HCT116 (cell line): ENCODE results near the gene PON3. TPM values are rescaled to one million over a fixed set of nuclear protein-coding genes. Genes with fewer than 3 reads are reported as not detected.
"Not testable (repeated sequence)": the region's sequence is repeated elsewhere in the genome, so short reads cannot be mapped to it uniquely, and the experiment has no call there.

ENCODE experiments used
- ATAC-seq: fragments of 200-7000 bp; cut with Tn5 transposase; 2 replicates; pipeline ENCODE4 v1.9.1; 2020; ENCODE audit warnings: mild to moderate bottlenecking, moderate library complexity
- BruUV-seq: library from RNA; stranded (reverse); fragments of 400-500 nt; replicated peaks from 2 replicates; lab custom pipeline; 2021; lab: Mats Ljungman, UMichigan
- CTCF ChIA-PET: fragments of 300-600 bp; sonication (Branson Sonifier 250); formaldehyde crosslinking; loops from one replicate; lab custom pipeline; 2021; ENCODE audit warnings: antibody characterized with exemption; lab: Charles Lee
- POLR2A ChIA-PET: fragments of 300-600, 350-600 bp; sonication (Branson Sonifier 250); formaldehyde crosslinking; loops from one replicate; lab custom pipeline; 2021; ENCODE audit warnings: antibody characterized with exemption; lab: Charles Lee
- RAD21 ChIA-PET, 2 experiments: fragments of 300-600 bp; sonication (Branson Sonifier 250); formaldehyde crosslinking; loops; one replicate each; lab custom pipeline; 2023; ENCODE audit warnings: low total read pairs in 2 of 2; ENCODE audit not compliant: uncharacterized antibody in 2 of 2, unreplicated experiment in 2 of 2, low non-redundant PET in 1 of 2; lab: Charles Lee
- DNase-seq: peaks from one replicate; pipeline ENCODE4 v3.0.0-alpha.2; 2010; ENCODE audit warnings: low read depth, low spot score
- H2AFZ ChIP-seq: fragments of 200-600 bp; shearing (Covaris generic), sonication (generic); 2 replicates; pipeline ENCODE4 v1.6.1; 2017; ENCODE audit warnings: low read depth, mixed run types, mixed read lengths, antibody characterized with exemption, low read length; ENCODE audit not compliant: poor library complexity, severe bottlenecking
- H3K27ac ChIP-seq: 2 replicates; pipeline ENCODE4 v1.5.1; 2012; ENCODE audit warnings: low read depth, low read length
- H3K27me3 ChIP-seq: fragments of 200-600 bp; sonication (generic); 2 replicates; pipeline ENCODE4 v1.6.1; 2016; ENCODE audit warnings: mixed run types, low read length, mixed read lengths; ENCODE audit not compliant: insufficient read depth
- H3K36me3 ChIP-seq, 2 experiments: fragments of 200-500 bp in 1 of 2; fragments of 200-600 bp in 1 of 2; sonication (Bioruptor generic) in 1 of 2; sonication (generic) in 1 of 2; 2 replicates each; pipeline versions ENCODE4 v1.5.1 to v1.6.1; 2014 to 2016; ENCODE audit warnings: low read length in 2 of 2, inconsistent platforms in 1 of 2, mixed read lengths in 1 of 2, mixed run types in 1 of 2; ENCODE audit not compliant: insufficient read depth in 2 of 2, control insufficient read depth in 1 of 2
- H3K4me1 ChIP-seq, 2 experiments: fragments of 200-600 bp in 1 of 2; sonication (generic) in 1 of 2; 2 replicates each; pipeline versions ENCODE4 v1.5.1 to v1.6.1; 2012 to 2017; ENCODE audit warnings: low read length in 2 of 2, inconsistent platforms in 1 of 2, mild to moderate bottlenecking in 1 of 2, mixed read lengths in 1 of 2, mixed run types in 1 of 2, moderate library complexity in 1 of 2; ENCODE audit not compliant: insufficient read depth in 2 of 2, control insufficient read depth in 1 of 2
- H3K4me2 ChIP-seq: fragments of 200-600 bp; sonication (generic); 2 replicates; pipeline ENCODE4 v1.6.1; 2017; ENCODE audit warnings: mixed run types, low read length, mixed read lengths
- H3K4me3 ChIP-seq, 2 experiments: fragments of 200-600 bp in 1 of 2; sonication (generic) in 1 of 2; replicated peaks in 1 of 2; 2 replicates each; pipeline ENCODE4 v1.5.1; 2011 to 2016; ENCODE audit warnings: low read length in 2 of 2, control low read depth in 1 of 2, low read depth in 1 of 2, mild to moderate bottlenecking in 1 of 2, mixed read lengths in 1 of 2, mixed run types in 1 of 2
- H3K79me2 ChIP-seq: fragments of 200-600 bp; sonication (generic); 2 replicates; pipeline ENCODE4 v1.6.1; 2017; ENCODE audit warnings: mild to moderate bottlenecking, mixed run types, low read length, moderate library complexity, mixed read lengths; ENCODE audit not compliant: insufficient read depth
- H3K9ac ChIP-seq: fragments of 200-600 bp; sonication (generic); 2 replicates; pipeline ENCODE4 v1.6.1; 2016; ENCODE audit warnings: low read length, mixed read lengths
- H3K9me2 ChIP-seq: fragments of 200-600 bp; sonication (generic), shearing (Covaris generic); 2 replicates; pipeline ENCODE4 v1.6.1; 2017; ENCODE audit warnings: mixed run types, mild to moderate bottlenecking, moderate library complexity; ENCODE audit not compliant: insufficient read depth
- H3K9me3 ChIP-seq, 2 experiments: fragments of 200-500 bp in 1 of 2; fragments of 200-600 bp in 1 of 2; sonication (Bioruptor generic) in 1 of 2; sonication (generic) in 1 of 2; 2 replicates each; pipeline ENCODE4 v1.6.1; 2014 to 2017; ENCODE audit warnings: low read length in 2 of 2, mixed read lengths in 2 of 2, inconsistent platforms in 1 of 2, low read depth in 1 of 2, mild to moderate bottlenecking in 1 of 2, mixed run types in 1 of 2, moderate library complexity in 1 of 2; ENCODE audit not compliant: control insufficient read depth in 1 of 2, insufficient read depth in 1 of 2
- H4K20me1 ChIP-seq: fragments of 200-600 bp; sonication (generic), shearing (Covaris generic); 2 replicates; pipeline ENCODE4 v1.6.1; 2017; ENCODE audit warnings: mixed run types, mild to moderate bottlenecking, moderate library complexity; ENCODE audit not compliant: insufficient read depth
- EGR1 ChIP-seq: IDR thresholded peaks from 2 replicates; pipeline ENCODE4 v1.6.1; 2012; ENCODE audit warnings: low read depth
- ELF1 ChIP-seq: IDR thresholded peaks from 2 replicates; pipeline ENCODE4 v1.6.1; 2012; ENCODE audit warnings: low read depth, borderline replicate concordance
- EZH2 ChIP-seq: fragments of 200-600 bp; sonication (generic); IDR thresholded peaks from 2 replicates; pipeline ENCODE4 v1.6.1; 2017; ENCODE audit warnings: antibody characterized with exemption, mixed run types
- JUND ChIP-seq: IDR thresholded peaks from 2 replicates; pipeline ENCODE4 v1.6.1; 2012
- POLR2A ChIP-seq: IDR thresholded peaks from 2 replicates; pipeline ENCODE4 v1.7.0; 2011; ENCODE audit warnings: borderline replicate concordance; ENCODE audit not compliant: insufficient read depth, insufficient read length; ENCODE audit errors: extremely low read depth
- POLR2AphosphoS5 ChIP-seq: IDR thresholded peaks from 2 replicates; pipeline ENCODE4 v1.6.1; 2011; ENCODE audit warnings: mild to moderate bottlenecking, low read depth, low read length, moderate library complexity
- YY1 ChIP-seq: IDR thresholded peaks from 2 replicates; pipeline ENCODE4 v1.6.1; 2011; ENCODE audit warnings: low read length, low read depth, moderate library complexity, mild to moderate bottlenecking; ENCODE audit not compliant: insufficient replicate concordance; ENCODE audit errors: extremely low read depth
- ZNF274 ChIP-seq: fragments of 200-500 bp; sonication (Bioruptor generic); IDR thresholded peaks from 2 replicates; pipeline ENCODE4 v1.6.1; 2014; ENCODE audit warnings: mild to moderate bottlenecking, low read depth, low read length, inconsistent platforms
- intact Hi-C: fragments of 100-400 bp; cut with micrococcal nuclease; formaldehyde crosslinking; loops from 2 replicates; pipeline ENCODE4 v1.10.0; 2022
- total RNA-seq: library from RNA; stranded (reverse); gene quantifications from one replicate; pipeline ENCODE4 v1.2.1, GENCODE V29; 2021; ENCODE audit not compliant: unreplicated experiment
- TF ChIP-seq, protein P1 (sequence below): IDR thresholded peaks from 2 replicates; pipeline ENCODE4 v1.6.1; 2011; ENCODE audit warnings: mild to moderate bottlenecking, low read length, moderate library complexity; ENCODE audit not compliant: insufficient replicate concordance; ENCODE audit errors: extremely low read depth
- TF ChIP-seq, protein P2 (sequence below): IDR thresholded peaks from 2 replicates; pipeline ENCODE4 v1.6.1; 2012
- TF ChIP-seq, protein P3 (sequence below): IDR thresholded peaks from 2 replicates; pipeline ENCODE4 v1.6.1; 2012

PON3 gene
- total RNA-seq, 1 experiment from 2014 or later: 2.6 TPM

DNA sequence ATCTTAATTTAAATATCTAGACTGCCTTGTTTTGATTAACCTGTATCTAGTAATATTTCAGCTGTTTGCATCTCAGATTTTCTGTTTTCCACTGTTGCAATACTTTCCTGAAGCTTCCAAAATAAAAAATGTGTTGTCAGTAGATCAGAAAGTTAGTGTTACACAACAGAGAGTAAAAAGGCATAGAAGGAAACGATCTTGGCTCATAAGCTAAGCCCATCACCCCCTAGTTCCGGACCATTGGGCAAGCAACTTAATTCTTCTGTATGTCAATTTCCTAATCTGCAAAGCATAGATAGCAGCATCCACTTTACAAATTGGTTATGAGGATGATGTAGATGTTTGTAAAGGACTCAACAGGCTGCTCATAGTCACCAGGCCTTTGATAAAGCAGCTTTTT, 4.4 kb downstream of the PON3 start:
- ChIA-PET POLR2A (no interaction called here), RAD21 (no interaction called here), CTCF (interaction anchor here (1.6 kb wide), 1 partner anchor 145 kb away, joined by 4 read pairs; no protein-coding TSS in a partner anchor)
- Histone ChIP-seq H3K79me2 (no peaks in the 10 kb centered on the region), H3K4me1 (peaks cover 0 to 7% of the 10 kb centered on the region in 2 experiments; a peak in 1 of 4 replicates), H3K9ac (no peak overlapping the region), H3K36me3 (no peaks in the 10 kb centered on the region), H3K4me3 (no peak overlapping the region), H3K9me2 (no peaks in the 10 kb centered on the region), H3K9me3 (no peaks in the 10 kb centered on the region), H2AFZ (no peak overlapping the region), H4K20me1 (no peaks in the 10 kb centered on the region), H3K27ac (no peak overlapping the region), H3K27me3 (no peaks in the 10 kb centered on the region), H3K4me2 (no peak overlapping the region)
- no TSS peak for BruUV-seq
- DNase-seq: no peak
- TF ChIP-seq, protein P1, sequence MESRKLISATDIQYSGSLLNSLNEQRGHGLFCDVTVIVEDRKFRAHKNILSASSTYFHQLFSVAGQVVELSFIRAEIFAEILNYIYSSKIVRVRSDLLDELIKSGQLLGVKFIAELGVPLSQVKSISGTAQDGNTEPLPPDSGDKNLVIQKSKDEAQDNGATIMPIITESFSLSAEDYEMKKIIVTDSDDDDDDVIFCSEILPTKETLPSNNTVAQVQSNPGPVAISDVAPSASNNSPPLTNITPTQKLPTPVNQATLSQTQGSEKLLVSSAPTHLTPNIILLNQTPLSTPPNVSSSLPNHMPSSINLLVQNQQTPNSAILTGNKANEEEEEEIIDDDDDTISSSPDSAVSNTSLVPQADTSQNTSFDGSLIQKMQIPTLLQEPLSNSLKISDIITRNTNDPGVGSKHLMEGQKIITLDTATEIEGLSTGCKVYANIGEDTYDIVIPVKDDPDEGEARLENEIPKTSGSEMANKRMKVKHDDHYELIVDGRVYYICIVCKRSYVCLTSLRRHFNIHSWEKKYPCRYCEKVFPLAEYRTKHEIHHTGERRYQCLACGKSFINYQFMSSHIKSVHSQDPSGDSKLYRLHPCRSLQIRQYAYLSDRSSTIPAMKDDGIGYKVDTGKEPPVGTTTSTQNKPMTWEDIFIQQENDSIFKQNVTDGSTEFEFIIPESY: no peak
- TF ChIP-seq, protein P2, sequence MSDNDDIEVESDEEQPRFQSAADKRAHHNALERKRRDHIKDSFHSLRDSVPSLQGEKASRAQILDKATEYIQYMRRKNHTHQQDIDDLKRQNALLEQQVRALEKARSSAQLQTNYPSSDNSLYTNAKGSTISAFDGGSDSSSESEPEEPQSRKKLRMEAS: no peak
- no peak for ATAC-seq
- intact Hi-C loops: no loop called here

DNA sequence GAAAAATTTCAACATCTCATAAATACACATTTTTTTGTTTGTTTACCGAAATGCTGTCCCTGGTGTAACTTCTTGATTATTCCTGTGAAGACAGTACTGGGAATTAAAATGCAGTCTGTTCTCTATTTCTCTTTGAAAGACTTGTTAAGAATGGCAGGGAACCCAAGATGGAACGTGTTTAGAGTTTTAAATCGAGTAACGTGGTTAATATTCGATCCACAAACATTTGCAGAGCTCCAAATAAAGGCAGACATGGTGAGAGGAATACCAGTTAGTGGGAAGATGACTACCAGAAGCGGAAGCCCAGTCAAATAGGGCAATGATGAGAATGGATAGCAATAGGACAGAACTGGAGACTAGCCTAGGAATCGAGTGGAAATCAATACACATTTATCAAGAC, 6.7 kb downstream of the PON3 start:
- no peak overlapping the region for H3K4me3 ChIP-seq
- no peak overlapping the region for H3K4me2 ChIP-seq
- no peaks in the 10 kb centered on the region for H3K9me2 ChIP-seq
- DNase-seq: no peak
- no peak overlapping the region for H2AFZ ChIP-seq
- H3K36me3 ChIP-seq: no peaks in the 10 kb centered on the region
- H4K20me1 ChIP-seq: no peaks in the 10 kb centered on the region
- H3K27me3 ChIP-seq: no peaks in the 10 kb centered on the region
- POLR2A ChIA-PET: no interaction called here
- no peaks in the 10 kb centered on the region for H3K9me3 ChIP-seq
- no TSS peak for BruUV-seq
- no peak for ATAC-seq
- H3K79me2 ChIP-seq: no peaks in the 10 kb centered on the region
- TF ChIP-seq JUND (no peak), ELF1 (no peak), EGR1 (no peak), POLR2AphosphoS5 (no peak), EZH2 (no peak), POLR2A (no peak), ZNF274 (no peak), YY1 (no peak)
- TF ChIP-seq, protein P3, sequence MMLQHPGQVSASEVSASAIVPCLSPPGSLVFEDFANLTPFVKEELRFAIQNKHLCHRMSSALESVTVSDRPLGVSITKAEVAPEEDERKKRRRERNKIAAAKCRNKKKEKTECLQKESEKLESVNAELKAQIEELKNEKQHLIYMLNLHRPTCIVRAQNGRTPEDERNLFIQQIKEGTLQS: no peak
- TF ChIP-seq, all 23 proteins: peak for 0
- Histone ChIP-seq H3K27ac (no peak overlapping the region), H3K9ac (no peak overlapping the region), H3K4me1 (no peaks in the 10 kb centered on the region)
- RAD21 ChIA-PET: no interaction called here
- CTCF ChIA-PET: no interaction called here
- intact Hi-C loops: no loop called here

DNA sequence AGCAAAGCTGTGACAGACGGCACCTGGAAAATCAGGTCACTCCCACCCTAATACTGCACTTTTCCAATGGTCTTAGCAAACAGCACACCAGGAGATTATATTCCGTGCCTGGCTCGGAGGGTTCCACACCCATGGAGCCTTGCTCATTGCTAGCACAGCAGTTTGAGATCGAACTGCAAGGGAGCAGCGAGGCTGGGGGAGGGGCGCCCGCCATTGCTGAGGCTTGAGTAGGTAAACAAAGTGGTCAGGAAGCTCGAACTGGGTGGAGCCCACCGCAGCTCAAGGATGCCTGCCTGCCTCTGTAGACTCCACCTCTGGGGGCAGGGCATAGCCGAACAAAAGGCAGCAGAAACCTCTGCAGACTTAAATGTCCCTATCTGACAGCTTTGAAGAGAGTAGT, 16.7 kb downstream of the PON3 start:
- H3K4me2 ChIP-seq, H3K9me2 ChIP-seq, H3K9ac ChIP-seq, CTCF ChIA-PET, ATAC-seq, POLR2A ChIA-PET, H3K4me1 ChIP-seq, H3K9me3 ChIP-seq, H3K36me3 ChIP-seq, H3K79me2 ChIP-seq, BruUV-seq, H3K27me3 ChIP-seq, RAD21 ChIA-PET, H3K27ac ChIP-seq, intact Hi-C loops, H2AFZ ChIP-seq, H3K4me3 ChIP-seq, H4K20me1 ChIP-seq, DNase-seq: not testable (repeated sequence)
